GM12878 (cell line): ENCODE measurements around the gene FUT7. TPM values are rescaled to one million over a fixed set of nuclear protein-coding genes. Genes with fewer than 3 reads are reported as not detected.
A peak's percentile ranks its signal among the peaks of the same experiment; 100 is the strongest.

Source experiments
- ATAC-seq: fragments of 200-7000 bp; cut with Tn5 transposase; 3 replicates; pipeline ENCODE4 v1.9.1; 2020; ENCODE audit warnings: mild to moderate bottlenecking, moderate library complexity
- BruUV-seq: library from RNA; stranded (reverse); fragments of 400-500 nt; replicated peaks from 2 replicates; lab custom pipeline; 2021; lab: Mats Ljungman, UMichigan
- CTCF ChIA-PET: fragments of 300-600 bp; sonication (Branson Sonifier 250); formaldehyde crosslinking; extraction: SDS; loops from one replicate; lab custom pipeline; 2021; ENCODE audit warnings: inconsistent platforms; lab: Yijun Ruan, JAX
- POLR2A ChIA-PET: fragments of 350-600 bp; formaldehyde crosslinking; extraction: SDS; loops from one replicate; lab custom pipeline; 2021; ENCODE audit warnings: inconsistent platforms; lab: Charles Lee
- RAD21 ChIA-PET: fragments of 300-600 bp; sonication (Branson Sonifier 250); formaldehyde crosslinking; loops from one replicate; lab custom pipeline; 2023; ENCODE audit warnings: antibody characterized with exemption; ENCODE audit not compliant: unreplicated experiment; lab: Charles Lee
- SMC1A ChIA-PET: fragments of 300-600 bp; sonication (Branson Sonifier 250); formaldehyde crosslinking; loops from one replicate; lab custom pipeline; 2023; ENCODE audit not compliant: unreplicated experiment, uncharacterized antibody; lab: Charles Lee
- DNase-seq: peaks from one replicate; pipeline ENCODE4 v3.0.0-alpha.2; 2011; ENCODE audit warnings: low read depth, low spot score
- FAIRE-seq: peaks from 3 replicates; lab custom pipeline; 2011; peaks lifted over from hg19 to GRCh38; lab: Jason Lieb, UNC
- H2AFZ ChIP-seq: 2 replicates; pipeline ENCODE4 v1.6.0; 2011; ENCODE audit warnings: low read depth, low read length, control low read depth; ENCODE audit not compliant: control insufficient read depth
- H3K27ac ChIP-seq: 2 replicates; pipeline ENCODE4 v1.5.1; 2011; ENCODE audit warnings: control low read depth; ENCODE audit not compliant: control insufficient read depth, insufficient read depth
- H3K27me3 ChIP-seq, 2 experiments: replicated peaks in 1 of 2; 2 replicates each; pipeline versions ENCODE4 v1.6.0 to v1.6.1; 2011; ENCODE audit warnings: low read length in 1 of 2; ENCODE audit not compliant: control insufficient read depth in 2 of 2, insufficient read depth in 2 of 2
- H3K36me3 ChIP-seq, 2 experiments: 2 replicates each; pipeline ENCODE4 v1.5.1; 2011; ENCODE audit warnings: low read length in 1 of 2; ENCODE audit not compliant: control insufficient read depth in 2 of 2, insufficient read depth in 2 of 2
- H3K4me1 ChIP-seq: 2 replicates; pipeline ENCODE4 v1.6.1; 2011; ENCODE audit warnings: mild to moderate bottlenecking, low read length, moderate library complexity, mixed read lengths; ENCODE audit not compliant: control insufficient read depth, insufficient read depth
- H3K4me2 ChIP-seq: 2 replicates; pipeline ENCODE4 v1.6.0; 2011; ENCODE audit warnings: control low read depth; ENCODE audit not compliant: control insufficient read depth, insufficient read depth
- H3K4me3 ChIP-seq: fragments of 200-600 bp; sonication (generic); 2 replicates; pipeline ENCODE4 v1.5.1; 2016
- H3K79me2 ChIP-seq: 2 replicates; pipeline ENCODE4 v1.6.0; 2011; ENCODE audit warnings: low read length; ENCODE audit not compliant: control insufficient read depth, insufficient read depth
- H3K9ac ChIP-seq: 2 replicates; pipeline ENCODE4 v1.8.0; 2011; ENCODE audit warnings: low read length, control low read depth, mixed read lengths; ENCODE audit not compliant: control insufficient read depth, insufficient read depth
- H3K9me3 ChIP-seq: replicated peaks from 3 replicates; pipeline ENCODE4 v1.5.1; 2011; ENCODE audit warnings: mild to moderate bottlenecking, low read length; ENCODE audit not compliant: control insufficient read depth, insufficient read depth
- H4K20me1 ChIP-seq: 2 replicates; pipeline ENCODE4 v1.6.0; 2011; ENCODE audit not compliant: control insufficient read depth, insufficient read depth
- CTCF ChIP-seq, 3 experiments: IDR thresholded peaks in 2 of 3; conservative IDR thresholded peaks in 1 of 3; 2 replicates each; pipeline ENCODE4 v1.5.1; 2011; ENCODE audit warnings: low read depth in 3 of 3, low read length in 3 of 3, mild to moderate bottlenecking in 3 of 3, control low read depth in 2 of 3, moderate library complexity in 2 of 3, inconsistent platforms in 1 of 3, mixed read lengths in 1 of 3; ENCODE audit not compliant: control insufficient read depth in 2 of 3, insufficient read depth in 1 of 3; ENCODE audit errors: extremely low read depth in 1 of 3
- MAX ChIP-seq: IDR thresholded peaks from 2 replicates; pipeline ENCODE4 v1.6.1; 2012; ENCODE audit warnings: low read depth, low read length, improper control_type of control experiment
- NBN ChIP-seq: fragments of 450-650 bp; IDR thresholded peaks from 2 replicates; pipeline ENCODE4 v1.6.1; 2016
- NR2F1 ChIP-seq: fragments of 450-650 bp; conservative IDR thresholded peaks from 2 replicates; pipeline ENCODE4 v1.6.1; 2017; ENCODE audit warnings: mild to moderate bottlenecking
- RAD21 ChIP-seq: IDR thresholded peaks from 2 replicates; pipeline ENCODE4 v1.6.1; 2011; ENCODE audit warnings: mild to moderate bottlenecking, low read depth, low read length, moderate library complexity; ENCODE audit not compliant: insufficient read depth
- SMC3 ChIP-seq: IDR thresholded peaks from 2 replicates; pipeline ENCODE4 v1.6.1; 2011; ENCODE audit warnings: low read length, improper control_type of control experiment, borderline replicate concordance
- SREBF1 ChIP-seq: IDR thresholded peaks from 2 replicates; pipeline ENCODE4 v1.6.1; 2012; ENCODE audit warnings: mild to moderate bottlenecking, low read length
- TCF12 ChIP-seq: IDR thresholded peaks from 2 replicates; pipeline ENCODE4 v1.6.1; 2011; ENCODE audit warnings: low read depth, mild to moderate bottlenecking, low read length
- WGBS: methylation state at CpG from one replicate; pipeline ENCODE4 v1.1.6; 2016; ENCODE audit warnings: low lambda C conversion rate; ENCODE audit not compliant: insufficient replicate concordance, insufficient coverage; ENCODE audit errors: missing lambda C conversion rate; 5-methylcytosine and 5-hydroxymethylcytosine counted together
- in situ Hi-C: fragments of 300-500 bp; cut with MboI; formaldehyde crosslinking; loops from 9 replicates; pipeline ENCODE4 v1.14.3; 2018; ENCODE audit warnings: mixed read lengths
- intact Hi-C: fragments of 100-400 bp; cut with micrococcal nuclease; formaldehyde crosslinking; loops from one replicate; pipeline ENCODE4 v1.14.2; 2022; ENCODE audit not compliant: unreplicated experiment
- polyA plus RNA-seq, 11 experiments: library from polyadenylated mRNA; depleted of rRNA in 4 of 11; unstranded in 6 of 11; stranded (reverse) in 5 of 11; fragments of >200 nt; fragmentation: Nextera tagmentation in 4 of 11; fragmentation: Illumina TruSeq in 1 of 11; extraction: Ambion mirVana in 4 of 11; extraction: Trizol in 1 of 11; gene quantifications; 1 replicate in 1 of 11; 2 replicates in 10 of 11; pipeline versions ENCODE4 v1.2.1 to v1.2.3, GENCODE V29; 2011 to 2016; ENCODE audit warnings: inconsistent platforms in 2 of 11, missing spikeins in 2 of 11, low read depth in 1 of 11
- total RNA-seq, 4 experiments: library from RNA; depleted of rRNA in 3 of 4; stranded (reverse); fragments of >200 nt in 3 of 4; fragmentation: Illumina TruSeq in 1 of 4; extraction: Trizol in 1 of 4; gene quantifications; 2 replicates each; pipeline versions ENCODE4 v1.2.1 to v1.2.3, GENCODE V29; 2013 to 2021

Gene FUT7
- total and polyA plus RNA-seq, 10 of the 15 experiments (the other 5 are each of a cell fraction or from before 2014, with no cell fraction given) = 0.04 to 0.62 (median 0.20) TPM; not detected in 2

- Histone ChIP-seq H3K4me2 (no peak overlapping the region), H3K9ac (no peak overlapping the region), H3K36me3 (no peaks in the 10 kb centered on the region), H4K20me1 (no peaks in the 10 kb centered on the region), H3K4me3 (no peak overlapping the region)
- RAD21 ChIA-PET = no interaction called here
- intact Hi-C loops = no loop called here
- no peak for DNase-seq
- WGBS = 9% methylated on average over 5 of the region's 5 CpGs
- TF ChIP-seq SREBF1 = no peak
- TF ChIP-seq, all 136 proteins: peak for 0
- Histone ChIP-seq H3K9me3 (no peaks in the 10 kb centered on the region), H3K27me3 (peaks cover 13 to 20% of the 10 kb centered on the region in 2 experiments; a peak in 3 of 4 replicates), H2AFZ (no peak overlapping the region), H3K79me2 (no peaks in the 10 kb centered on the region), H3K27ac (no peak overlapping the region), H3K4me1 (no peaks in the 10 kb centered on the region)
- BruUV-seq = no TSS peak
- CTCF ChIA-PET = interaction anchor here (4.7 kb wide), 1 partner anchor 15 kb away, joined by 81 read pairs; no protein-coding TSS in a partner anchor
- ATAC-seq (no peak), FAIRE-seq (no peak)
- SMC1A ChIA-PET = no interaction called here
- in situ Hi-C loops = no loop called here
- POLR2A ChIA-PET = no interaction called here
These were observed 18.7 kb upstream of the FUT7 start for GRCh38 chr9:137050570-137050969.

- TF ChIP-seq RAD21 (0 out of 2 replicates have a peak, but pooled peaks have one; percentile 39), TCF12 (0 out of 2 replicates have a peak, but pooled peaks have one; percentile 61), NBN (no peak), SMC3 (peak; percentile 30; the same call in 1 of the 2 replicates), NR2F1 (no peak), MAX (0 out of 2 replicates have a peak, but pooled peaks have one; percentile 8), CTCF (IDR thresholded peaks at IDR 0.05 in 2 of 3, conservative IDR thresholded peaks at IDR 0.05 in 1 of 3; ENCODE audit: control insufficient read depth in 2 of 3, extremely low read depth in 1 of 3, insufficient read depth in 1 of 3, low read depth in 3 of 3, low read length in 3 of 3) (peak; percentile 49 to 70 (median 61))
- SMC1A ChIA-PET = interaction anchor here (1.6 kb wide), 1 partner anchor 14 kb away, joined by 3 read pairs; no protein-coding TSS in a partner anchor
- WGBS = 29% methylated on average over 34 of the region's 38 CpGs
- H3K36me3 ChIP-seq = no peaks in the 10 kb centered on the region
- peaks cover 16 to 22% of the 10 kb centered on the region in 2 experiments; a peak in 3 of 4 replicates for H3K27me3 ChIP-seq
- intact Hi-C loops (loop anchor here (1.0 to 10.0 kb wide), 2 partner anchors 15 to 175 kb away; partner anchors contain the start of genes CYSRT1, RNF208 and RNF224), in situ Hi-C loops (no loop called here)
- no peaks in the 10 kb centered on the region for H3K4me1 ChIP-seq
- no peaks in the 10 kb centered on the region for H3K9me3 ChIP-seq
- H3K4me3 ChIP-seq = no peak overlapping the region
- no peaks in the 10 kb centered on the region for H4K20me1 ChIP-seq
- BruUV-seq = no TSS peak
- no peak overlapping the region for H3K4me2 ChIP-seq
- ATAC-seq (peak; percentile 81), DNase-seq (no peak), FAIRE-seq (no peak)
- CTCF ChIA-PET = interaction anchor here (1.0 to 4.7 kb wide), 6 partner anchors 16 to 287 kb away, joined by 3 to 81 read pairs (median 3); partner anchors contain the start of gene MAN1B1
- no peak overlapping the region for H2AFZ ChIP-seq
- POLR2A ChIA-PET = no interaction called here
- no peak overlapping the region for H3K9ac ChIP-seq
- no peaks in the 10 kb centered on the region for H3K79me2 ChIP-seq
- RAD21 ChIA-PET = interaction anchor here (2.0 kb wide), 1 partner anchor 14 kb away, joined by 6 read pairs; no protein-coding TSS in a partner anchor
- H3K27ac ChIP-seq = no peak overlapping the region
These were observed 17.9 kb upstream of the FUT7 start for GRCh38 chr9:137049544-137050449.
